ENCODE data around the gene MYLK2. TPM values are rescaled to one million over a fixed set of nuclear protein-coding genes. Genes with fewer than 3 reads are reported as not detected.
A peak's percentile ranks its signal among the peaks of the same experiment; 100 is the strongest.

Gene MYLK2
- total and polyA plus RNA-seq, 2 donors (not counting 1 experiment from before 2014, with no cell fraction given), result under 0.01 TPM; not detected in 1

DNA sequence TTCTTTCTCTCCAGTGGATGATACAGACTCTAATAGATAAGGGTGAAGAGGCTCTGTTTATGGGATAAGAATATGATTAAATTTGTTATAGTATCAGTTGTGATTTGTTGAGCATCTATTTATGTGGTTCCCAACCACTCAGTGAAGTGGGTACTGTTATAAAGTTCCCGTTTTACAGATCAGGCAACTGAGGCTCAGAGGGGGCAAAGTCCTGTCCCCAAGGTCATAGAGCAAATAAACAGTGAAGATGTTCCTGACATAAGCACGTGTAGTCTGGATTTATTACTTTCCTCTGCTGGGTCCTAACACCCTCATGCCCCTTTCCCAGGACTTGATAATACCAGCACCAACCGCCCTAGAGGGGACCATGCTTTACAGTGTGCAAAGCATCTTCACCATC, 47.1 kb downstream of the MYLK2 start:
- no peaks in the 10 kb centered on the region for H3K36me3 ChIP-seq (ENCODE audit: control insufficient read depth, insufficient read depth, low read length)
- no peak overlapping the region for H3K9ac ChIP-seq (ENCODE audit: insufficient read depth, low read length)

GRCh38 chr20:31868853-31869672, 49.9 kb downstream of the MYLK2 start:
- DNase-seq (ENCODE audit: low read depth in 2 of 2), result no peak
- H3K27me3 ChIP-seq (ENCODE audit: control insufficient read depth, insufficient read depth, low read length), result peaks cover 47% of the 10 kb centered on the region
- no peaks in the 10 kb centered on the region for H3K36me3 ChIP-seq (ENCODE audit: control insufficient read depth, insufficient read depth, low read length)
- TF ChIP-seq CTCF (conservative IDR thresholded peaks at IDR 0.05 in 1 of 2, IDR thresholded peaks at IDR 0.05 in 1 of 2; ENCODE audit: low read depth in 1 of 2, low read length in 2 of 2), result no peak
- TF ChIP-seq EZH2 (IDR thresholded peaks at IDR 0.05; ENCODE audit: low read length, missing control alignments), result no peak
- no peak overlapping the region for H3K4me3 ChIP-seq (replicated peaks in 1 of 4; ENCODE audit: control extremely low read depth in 1 of 4, insufficient read depth in 1 of 4, low read depth in 3 of 4, low read length in 4 of 4)
- no peak overlapping the region for H3K27ac ChIP-seq (ENCODE audit: insufficient read depth, low read length)
- no peaks in the 10 kb centered on the region for H3K4me1 ChIP-seq (ENCODE audit: control insufficient read depth, extremely low read depth, insufficient read depth, low read length)
- H3K9ac ChIP-seq (ENCODE audit: insufficient read depth, low read length), result no peak overlapping the region
- H3K9me3 ChIP-seq (ENCODE audit: control insufficient read depth, insufficient read depth, low read depth, low read length), result no peaks in the 10 kb centered on the region
- no peak overlapping the region for H3K4me2 ChIP-seq (ENCODE audit: extremely low read depth, insufficient read depth, low read length)
- H3K79me2 ChIP-seq (ENCODE audit: control insufficient read depth, insufficient read depth, low read length), result no peaks in the 10 kb centered on the region
- H4K20me1 ChIP-seq (ENCODE audit: control insufficient read depth, extremely low read depth, insufficient read depth, low read length), result no peaks in the 10 kb centered on the region
- H2AFZ ChIP-seq (ENCODE audit: low read length), result no peak overlapping the region

More for the DNA sequence above, 47.1 kb downstream of the MYLK2 start:
- Histone ChIP-seq H3K4me1 (ENCODE audit: control insufficient read depth, extremely low read depth, insufficient read depth, low read length) (no peaks in the 10 kb centered on the region), H2AFZ (ENCODE audit: low read length) (no peak overlapping the region), H3K27ac (ENCODE audit: insufficient read depth, low read length) (no peak overlapping the region), H3K9me3 (ENCODE audit: control insufficient read depth, insufficient read depth, low read depth, low read length) (no peaks in the 10 kb centered on the region), H3K4me2 (ENCODE audit: extremely low read depth, insufficient read depth, low read length) (no peak overlapping the region), H4K20me1 (ENCODE audit: control insufficient read depth, extremely low read depth, insufficient read depth, low read length) (no peaks in the 10 kb centered on the region), H3K27me3 (ENCODE audit: control insufficient read depth, insufficient read depth, low read length) (peaks cover 42% of the 10 kb centered on the region), H3K4me3 (replicated peaks in 1 of 4; ENCODE audit: control extremely low read depth in 1 of 4, insufficient read depth in 1 of 4, low read depth in 3 of 4, low read length in 4 of 4) (no peak overlapping the region), H3K79me2 (ENCODE audit: control insufficient read depth, insufficient read depth, low read length) (no peaks in the 10 kb centered on the region)
- TF ChIP-seq EZH2 (IDR thresholded peaks at IDR 0.05; ENCODE audit: low read length, missing control alignments) (no peak), CTCF (conservative IDR thresholded peaks at IDR 0.05 in 1 of 2, IDR thresholded peaks at IDR 0.05 in 1 of 2; ENCODE audit: low read depth in 1 of 2, low read length in 2 of 2) (no peak)
- no peak for DNase-seq (ENCODE audit: low read depth in 2 of 2)

GRCh38 chr20:31869673-31869941, 50.5 kb downstream of the MYLK2 start:
- no peak overlapping the region for H3K27ac ChIP-seq (ENCODE audit: insufficient read depth, low read length)
- TF ChIP-seq EZH2 (IDR thresholded peaks at IDR 0.05; ENCODE audit: low read length, missing control alignments), result no peak
- no peak for TF ChIP-seq CTCF (conservative IDR thresholded peaks at IDR 0.05 in 1 of 2, IDR thresholded peaks at IDR 0.05 in 1 of 2; ENCODE audit: low read depth in 1 of 2, low read length in 2 of 2)
- H3K4me2 ChIP-seq (ENCODE audit: extremely low read depth, insufficient read depth, low read length), result no peak overlapping the region
- H3K27me3 ChIP-seq (ENCODE audit: control insufficient read depth, insufficient read depth, low read length), result peaks cover 47% of the 10 kb centered on the region
- no peak overlapping the region for H2AFZ ChIP-seq (ENCODE audit: low read length)
- no peaks in the 10 kb centered on the region for H4K20me1 ChIP-seq (ENCODE audit: control insufficient read depth, extremely low read depth, insufficient read depth, low read length)
- H3K4me1 ChIP-seq (ENCODE audit: control insufficient read depth, extremely low read depth, insufficient read depth, low read length), result no peaks in the 10 kb centered on the region
- DNase-seq (ENCODE audit: low read depth in 2 of 2), result no peak
- H3K9ac ChIP-seq (ENCODE audit: insufficient read depth, low read length), result no peak overlapping the region
- H3K4me3 ChIP-seq (replicated peaks in 1 of 4; ENCODE audit: control extremely low read depth in 1 of 4, insufficient read depth in 1 of 4, low read depth in 3 of 4, low read length in 4 of 4), result peak overlapping the region in 1 of 4 experiments; percentile 39
- H3K79me2 ChIP-seq (ENCODE audit: control insufficient read depth, insufficient read depth, low read length), result no peaks in the 10 kb centered on the region
- H3K36me3 ChIP-seq (ENCODE audit: control insufficient read depth, insufficient read depth, low read length), result no peaks in the 10 kb centered on the region
- H3K9me3 ChIP-seq (ENCODE audit: control insufficient read depth, insufficient read depth, low read depth, low read length), result no peaks in the 10 kb centered on the region
